Uterus (tissue), 2 donors: Measurements from ENCODE around the gene ACTA2.

Experiments used
- CTCF ChIP-seq, 4 experiments: fragments of 200-600 bp in 2 of 4; fragments of 450-650 bp in 2 of 4; sonication (generic) in 2 of 4; IDR thresholded peaks; one replicate each; pipeline ENCODE4 v1.5.1; 2016 to 2019; ENCODE audit warnings: antibody characterized with exemption in 4 of 4, mild to moderate bottlenecking in 2 of 4, moderate library complexity in 1 of 4
- POLR2A ChIP-seq, 2 donors: fragments of 450-650 bp; IDR thresholded peaks; one replicate each; pipeline ENCODE4 v1.6.1; 2016; ENCODE audit warnings: antibody characterized with exemption in 2 of 2, mild to moderate bottlenecking in 1 of 2, moderate library complexity in 1 of 2

- TF ChIP-seq POLR2A (IDR thresholded peaks at IDR 0.05) (no peak), CTCF (IDR thresholded peaks at IDR 0.05) (no peak)
These were observed 34.2 kb downstream of the ACTA2 start for GRCh38 chr10:88918191-88918905.
